Caki2 (cell line): ENCODE results near the gene RYR1. TPM values are rescaled to one million over a fixed set of nuclear protein-coding genes. Genes with fewer than 3 reads are reported as not detected.

ENCODE experiments used
- DNase-seq: peaks from one replicate; pipeline ENCODE4 v3.0.0-alpha.2; 2015; ENCODE audit warnings: low read depth
- in situ Hi-C: cut with HindIII; loops from 2 replicates; pipeline ENCODE4 v1.10.0; 2016; ENCODE audit warnings: low sequenced_read_pairs, low pct_unique_long_range_greater_than_20kb, mixed read lengths
- total RNA-seq: library from RNA; depleted of rRNA; stranded (reverse); fragments of >200 nt; shearing (Covaris generic); gene quantifications from 2 replicates; pipeline ENCODE4 v1.2.3, GENCODE V29; 2014; ENCODE audit warnings: low replicate concordance; rRNA removed

Gene RYR1
- under 0.01 TPM in 1 of 2 replicates, not detected in the other for total RNA-seq

- in situ Hi-C loops, result no loop called here
- DNase-seq, result no peak
Measured at GRCh38 chr19:38433268-38433733, at the start of gene RYR1. RYR1 (plus strand) TSS chr19:38433691; CDS start chr19:38433830, 139 bp downstream.

GRCh38 chr19:38383743-38384142 is 49.7 kb upstream of the RYR1 start:
- DNase-seq, result no peak
- in situ Hi-C loops, result no loop called here

- no peak for DNase-seq
- in situ Hi-C loops, result no loop called here
Measured at GRCh38 chr19:38384209-38385027, 49.1 kb upstream of the RYR1 start.

GRCh38 chr19:38385057-38385803 is 48.3 kb upstream of the RYR1 start:
- no peak for DNase-seq
- in situ Hi-C loops, result no loop called here

- no peak for DNase-seq
- in situ Hi-C loops, result no loop called here
Measured at GRCh38 chr19:38385804-38386257, 47.7 kb upstream of the RYR1 start.

GRCh38 chr19:38386300-38386970 is 47.1 kb upstream of the RYR1 start:
- DNase-seq, result no peak
- in situ Hi-C loops, result no loop called here

- in situ Hi-C loops, result no loop called here
- no peak for DNase-seq
Measured at GRCh38 chr19:38386971-38387549, 46.4 kb upstream of the RYR1 start.

GRCh38 chr19:38387550-38388348 is 45.7 kb upstream of the RYR1 start, which contains the start of gene GGN:
GGN (minus strand) TSS chr19:38388034; CDS start chr19:38387261, 773 bp downstream.
- in situ Hi-C loops, result no loop called here
- peak; percentile 93 for DNase-seq

- in situ Hi-C loops, result no loop called here
- DNase-seq, result no peak
Measured at GRCh38 chr19:38388349-38389100, 45.0 kb upstream of the RYR1 start, which contains the start of gene SPRED3. SPRED3 (plus strand) TSS chr19:38388697; CDS start chr19:38390303, 1,606 bp downstream.

GRCh38 chr19:38389101-38389925 is 44.2 kb upstream of the RYR1 start:
- DNase-seq, result no peak
- in situ Hi-C loops, result no loop called here

GRCh38 chr19:38389957-38390924 is 43.2 kb upstream of the RYR1 start:
- in situ Hi-C loops, result no loop called here
- DNase-seq, result no peak

- no peak for DNase-seq
- in situ Hi-C loops, result no loop called here
Measured at GRCh38 chr19:38391911-38392464, 41.5 kb upstream of the RYR1 start.

GRCh38 chr19:38392707-38393308 is 40.7 kb upstream of the RYR1 start:
- in situ Hi-C loops, result no loop called here
- peak; percentile 56 for DNase-seq

GRCh38 chr19:38394488-38394887 is 39.0 kb upstream of the RYR1 start:
- in situ Hi-C loops, result no loop called here
- no peak for DNase-seq
